GM18519 (cell line): Measurements from ENCODE around the gene AP2M1.
"Not testable (repeated sequence)": the region's sequence is repeated elsewhere in the genome, so short reads cannot be mapped to it uniquely, and the experiment has no call there.

Source experiments
- ATAC-seq: cut with Tn5 transposase; IDR thresholded peaks from one replicate; pipeline ENCODE4 v1.9.1; 2021; ENCODE audit warnings: mild to moderate bottlenecking, moderate library complexity; ENCODE audit not compliant: unreplicated experiment, low FRiP score

AP2M1 gene

GRCh38 chr3:184174646-184175492, at the start of gene AP2M1:
Gene AP2M1, plus strand, starts transcription at chr3:184174855. Its CDS starts 2,139 bp downstream, at chr3:184176994.
- ATAC-seq = peak; percentile 85

DNA sequence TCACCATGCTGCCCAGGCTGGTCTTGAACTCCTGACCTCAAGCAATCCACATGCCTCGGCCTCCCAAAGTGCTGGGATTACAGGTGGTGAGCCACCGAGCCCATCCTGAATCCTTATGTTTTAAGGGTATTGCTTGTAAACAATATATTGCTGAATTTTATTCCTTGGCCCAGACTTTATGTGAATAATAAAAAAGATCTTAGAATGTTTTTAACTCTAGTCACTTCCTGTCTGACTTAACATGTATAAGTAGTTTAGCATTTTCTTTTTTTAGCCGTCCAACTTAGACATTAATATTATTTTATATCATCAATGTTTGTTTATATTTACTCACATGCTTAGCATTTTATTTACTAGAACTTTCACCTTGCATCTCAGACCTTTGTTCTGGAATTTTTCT, 48.6 kb upstream of the AP2M1 start:
- no peak for ATAC-seq

DNA sequence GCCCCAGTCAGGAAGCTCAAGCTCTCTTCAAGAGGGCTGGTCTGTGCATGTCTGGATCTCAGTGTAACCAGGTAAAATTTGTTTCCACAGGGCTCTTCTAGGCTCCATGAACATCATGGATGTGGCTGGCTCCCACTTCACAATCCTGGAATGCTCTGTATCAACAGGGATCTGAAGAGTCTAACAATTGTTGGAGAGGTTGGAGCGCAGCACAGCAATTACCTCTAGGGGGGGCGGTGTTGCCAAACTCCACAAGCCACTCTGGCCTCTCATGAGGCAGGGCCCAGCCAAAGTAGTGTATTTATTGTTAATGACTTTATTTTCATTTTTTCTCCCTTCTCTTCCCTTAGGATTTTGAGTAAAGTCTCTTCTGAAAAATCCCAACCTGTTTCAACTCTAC, 45.6 kb upstream of the AP2M1 start:
- no peak for ATAC-seq

- ATAC-seq = no peak
Measured at GRCh38 chr3:184132945-184133344, 41.7 kb upstream of the AP2M1 start.

DNA sequence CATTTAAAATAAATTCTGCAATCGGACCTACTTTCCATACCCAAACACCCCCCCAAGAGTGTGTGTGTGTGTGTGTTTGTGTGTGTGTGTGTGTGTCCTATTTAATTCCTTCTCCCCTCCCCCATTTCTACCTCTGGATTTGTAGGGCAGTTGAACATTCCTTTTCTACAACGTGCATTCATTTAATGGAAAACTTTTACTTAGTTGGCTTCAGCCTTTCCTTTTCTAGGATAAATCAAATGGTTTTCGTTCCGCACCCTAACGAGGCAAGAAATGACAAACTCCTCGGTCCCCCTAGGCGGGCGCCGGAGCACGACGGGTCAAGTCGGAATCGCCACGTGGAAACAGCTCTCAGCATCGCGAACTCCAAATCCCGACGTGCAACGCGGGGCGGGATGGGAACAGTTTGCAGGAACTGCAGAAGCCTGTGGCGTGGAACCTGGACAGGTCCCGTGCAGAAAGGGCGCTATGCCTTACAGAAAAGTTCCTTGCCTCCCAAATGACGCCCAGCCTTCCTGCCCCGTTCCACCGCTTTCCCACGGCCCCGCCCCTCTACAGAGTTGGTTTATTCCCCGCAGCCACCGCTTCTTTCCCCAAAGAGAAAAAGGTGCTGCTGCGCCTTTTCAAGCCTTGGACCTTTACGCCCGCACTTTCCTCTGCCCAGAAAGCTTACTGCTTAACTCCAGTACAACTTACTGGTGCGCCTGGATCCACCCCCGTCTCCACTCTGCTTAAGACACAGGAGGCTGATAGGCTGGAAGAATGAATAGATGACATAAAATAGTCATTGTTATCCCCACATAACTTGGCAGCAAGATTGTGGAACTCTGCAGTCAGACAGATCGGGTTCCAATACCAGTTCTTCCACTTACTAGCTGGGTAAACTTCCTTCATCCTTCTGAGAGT, 40.6 kb upstream of the AP2M1 start:
- ATAC-seq = no peak

- ATAC-seq = no peak
Measured at GRCh38 chr3:184134746-184135148, 39.9 kb upstream of the AP2M1 start.

DNA sequence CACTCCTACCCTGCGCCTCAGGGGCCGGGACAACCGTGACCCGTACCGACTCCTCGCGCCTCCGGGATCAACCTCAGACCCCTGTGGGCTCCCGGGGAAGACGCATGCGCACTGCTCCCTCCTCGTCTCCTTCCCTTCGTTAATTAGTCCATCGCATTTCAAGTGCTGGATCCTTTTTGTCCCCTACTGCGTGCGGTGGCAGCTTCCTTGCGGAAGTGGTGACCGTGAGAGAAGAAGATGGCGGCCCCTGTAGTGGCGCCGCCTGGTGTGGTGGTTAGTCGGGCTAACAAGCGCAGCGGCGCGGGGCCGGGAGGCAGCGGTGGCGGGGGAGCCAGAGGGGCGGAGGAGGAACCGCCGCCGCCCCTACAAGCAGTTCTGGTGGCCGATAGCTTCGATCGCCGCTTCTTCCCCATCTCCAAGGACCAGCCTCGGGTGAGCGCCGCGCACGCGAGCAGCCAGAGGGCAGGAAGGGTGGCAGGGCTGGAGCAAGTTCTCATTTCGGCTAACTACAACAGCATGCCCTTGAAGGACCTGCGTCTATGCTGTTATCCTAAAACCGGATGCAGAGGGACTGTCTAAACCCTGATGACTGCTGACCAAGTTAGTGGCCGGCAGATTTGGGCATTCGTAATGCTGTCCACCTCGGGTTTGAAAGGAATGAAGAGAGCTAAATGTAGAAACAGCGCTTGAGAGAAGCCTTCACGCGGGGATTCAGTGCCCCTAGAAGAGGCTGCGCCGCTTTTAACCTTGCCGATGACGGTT, 39.3 kb upstream of the AP2M1 start, which contains the start of gene EIF2B5:
EIF2B5 (plus strand) TSS at position 210 of the 762 bp plus-strand sequence; CDS start at position 238, 28 bp downstream.
- peak; percentile 87 for ATAC-seq

- no peak for ATAC-seq
Measured at GRCh38 chr3:184135911-184136260, 38.8 kb upstream of the AP2M1 start.

GRCh38 chr3:184140436-184140835, 34.2 kb upstream of the AP2M1 start:
- no peak for ATAC-seq

- ATAC-seq = no peak
Measured at GRCh38 chr3:184142199-184142598, 32.5 kb upstream of the AP2M1 start.

- no peak for ATAC-seq
Measured at GRCh38 chr3:184143327-184143726, 31.3 kb upstream of the AP2M1 start.

- no peak for ATAC-seq
Measured at GRCh38 chr3:184144505-184144904, 30.1 kb upstream of the AP2M1 start.

DNA sequence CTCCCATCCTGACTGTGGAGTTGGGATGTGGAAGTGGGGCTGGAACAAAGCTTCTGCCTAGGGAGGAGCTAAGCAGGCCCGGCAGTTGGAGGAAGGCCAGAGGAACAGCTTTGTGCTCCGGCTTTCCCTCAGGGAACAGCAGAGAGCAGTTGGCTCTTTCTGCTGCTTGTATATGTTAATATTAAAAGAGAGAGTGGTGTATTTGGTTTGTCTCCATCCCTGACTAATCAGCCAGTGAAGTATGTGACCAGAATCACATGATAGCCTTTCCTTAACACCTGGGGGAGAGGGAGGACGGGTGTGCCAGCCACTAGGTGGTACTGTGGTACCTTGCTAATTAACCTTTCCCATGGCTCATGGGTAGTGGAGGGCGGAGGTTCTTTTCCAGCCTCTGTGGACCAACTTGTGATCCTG, 29.5 kb upstream of the AP2M1 start:
- no peak for ATAC-seq

GRCh38 chr3:184145751-184146270, 28.8 kb upstream of the AP2M1 start:
- no peak for ATAC-seq

DNA sequence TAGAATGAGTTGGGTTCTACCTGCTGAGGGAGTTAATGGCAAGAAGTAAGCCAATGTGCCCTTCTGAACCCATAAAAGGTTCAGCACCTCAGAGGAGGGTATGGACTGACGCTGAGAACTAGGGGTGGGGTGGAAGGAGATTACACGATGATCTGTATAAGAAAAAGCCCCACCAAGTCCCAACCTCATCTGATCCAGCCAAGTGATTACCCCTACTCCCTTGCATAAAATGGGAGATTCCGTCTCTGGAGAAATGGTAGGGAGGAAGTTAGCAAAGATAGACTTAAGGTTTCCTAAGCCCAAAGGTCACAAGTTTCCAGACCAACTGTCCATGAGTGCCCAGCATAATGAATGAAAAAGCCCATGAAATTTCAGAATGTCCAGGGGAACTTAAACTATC, 26.6 kb upstream of the AP2M1 start:
- no peak for ATAC-seq

- no peak for ATAC-seq
Measured at GRCh38 chr3:184149123-184149522, 25.5 kb upstream of the AP2M1 start.

- ATAC-seq = not testable (repeated sequence)
Measured at GRCh38 chr3:184149770-184150169, 24.9 kb upstream of the AP2M1 start.

GRCh38 chr3:184154885-184155643, 19.6 kb upstream of the AP2M1 start, which contains the start of gene DVL3:
Gene DVL3, plus strand, starts transcription at chr3:184155377. Its CDS starts 259 bp downstream, at chr3:184155636.
- ATAC-seq = peak; percentile 64
